Vagina (tissue), 2 donors: ENCODE results near the gene SYMPK. TPM values are rescaled to one million over a fixed set of nuclear protein-coding genes. Genes with fewer than 3 reads are reported as not detected.

Experiments used
- DNase-seq, 2 donors: peaks; one replicate each; pipeline ENCODE4 v3.0.0-alpha.2; 2017; ENCODE audit errors: extremely low spot score in 2 of 2
- H3K27ac ChIP-seq: fragments of 200-600 bp; sonication (generic); one replicate; pipeline ENCODE4 v1.5.1; 2019
- H3K27me3 ChIP-seq: fragments of 200-600 bp; sonication (generic); one replicate; pipeline ENCODE4 v1.5.1; 2019
- H3K36me3 ChIP-seq, 2 donors: fragments of 200-600 bp; sonication (generic); one replicate each; pipeline ENCODE4 v1.5.1; 2017 to 2019
- H3K4me1 ChIP-seq: fragments of 200-600 bp; sonication (generic); one replicate; pipeline ENCODE4 v1.5.1; 2019
- H3K4me3 ChIP-seq, 2 donors: fragments of 200-600 bp; sonication (generic); 1 replicate in 1 of 2; 2 replicates in 1 of 2; pipeline ENCODE4 v1.5.1; 2016 to 2019
- H3K9me3 ChIP-seq: fragments of 200-600 bp; sonication (generic); one replicate; pipeline ENCODE4 v1.5.1; 2019
- POLR2A ChIP-seq, 2 donors: fragments of 450-650 bp; IDR thresholded peaks; one replicate each; pipeline ENCODE4 v1.6.1; 2017; ENCODE audit warnings: antibody characterized with exemption in 2 of 2, mild to moderate bottlenecking in 2 of 2, moderate library complexity in 2 of 2
- POLR2AphosphoS5 ChIP-seq, 2 donors: sonication (generic); formaldehyde crosslinking; IDR thresholded peaks; one replicate each; pipeline ENCODE4 v1.9.0; 2017; ENCODE audit warnings: antibody characterized with exemption in 2 of 2, mild to moderate bottlenecking in 2 of 2, low read depth in 1 of 2; ENCODE audit not compliant: insufficient read depth in 1 of 2
- intact Hi-C: fragments of 100-400 bp; cut with DNase I; formaldehyde crosslinking; loops from one replicate; pipeline ENCODE4 v1.15.1; 2023
- total RNA-seq: library from RNA; depleted of rRNA; stranded (reverse); fragments of >200 nt; gene quantifications from one replicate; pipeline ENCODE4 v1.2.3, GENCODE V29; 2016
- TF ChIP-seq, protein P1 (sequence below), 3 experiments: fragments of 450-650 bp in 2 of 3; fragments of 200-600 bp in 1 of 3; sonication (generic) in 1 of 3; IDR thresholded peaks; one replicate each; pipeline ENCODE4 v1.5.1; 2017 to 2019; ENCODE audit warnings: antibody characterized with exemption in 3 of 3, mild to moderate bottlenecking in 2 of 3, moderate library complexity in 2 of 3

The SYMPK gene
- total RNA-seq, 1 donor from 2014 or later: 43.2 TPM

DNA sequence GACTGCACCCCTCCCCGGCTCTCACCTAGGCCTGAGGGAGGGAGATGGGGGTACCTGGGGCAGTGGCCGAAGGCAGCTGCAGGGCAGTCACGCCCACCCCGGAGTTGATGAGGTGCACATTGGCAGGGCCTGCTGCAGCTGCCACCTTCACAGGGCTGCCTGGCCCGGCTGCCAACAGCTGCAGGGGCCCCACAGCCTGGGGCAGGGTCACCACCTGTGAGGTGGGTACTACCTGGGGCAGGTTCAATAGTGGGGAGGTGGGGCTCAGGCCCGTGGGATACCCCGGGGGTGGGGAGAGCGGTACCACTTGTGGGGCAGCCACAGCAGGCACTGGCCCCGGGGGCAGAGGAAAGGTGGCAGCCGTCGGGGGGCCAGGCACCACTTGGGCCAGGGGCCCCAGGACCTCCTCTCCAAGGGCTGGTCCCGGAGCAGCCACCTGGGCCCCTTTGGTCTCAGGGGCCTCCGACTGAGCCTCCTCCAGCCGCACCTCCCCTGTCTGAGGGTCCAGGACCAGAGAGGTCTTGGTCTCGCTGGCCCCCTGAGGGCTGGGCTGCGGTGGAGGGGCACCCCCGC lies 96.6 kb downstream of the SYMPK start:
- peaks cover 56% of the 10 kb centered on the region for H3K4me1 ChIP-seq
- DNase-seq: no peak
- no peaks in the 10 kb centered on the region for H3K27me3 ChIP-seq
- TF ChIP-seq POLR2AphosphoS5 (IDR thresholded peaks at IDR 0.05; ENCODE audit: insufficient read depth in 1 of 2, low read depth in 1 of 2) (no peak), POLR2A (IDR thresholded peaks at IDR 0.05) (no peak)
- TF ChIP-seq, protein P1, sequence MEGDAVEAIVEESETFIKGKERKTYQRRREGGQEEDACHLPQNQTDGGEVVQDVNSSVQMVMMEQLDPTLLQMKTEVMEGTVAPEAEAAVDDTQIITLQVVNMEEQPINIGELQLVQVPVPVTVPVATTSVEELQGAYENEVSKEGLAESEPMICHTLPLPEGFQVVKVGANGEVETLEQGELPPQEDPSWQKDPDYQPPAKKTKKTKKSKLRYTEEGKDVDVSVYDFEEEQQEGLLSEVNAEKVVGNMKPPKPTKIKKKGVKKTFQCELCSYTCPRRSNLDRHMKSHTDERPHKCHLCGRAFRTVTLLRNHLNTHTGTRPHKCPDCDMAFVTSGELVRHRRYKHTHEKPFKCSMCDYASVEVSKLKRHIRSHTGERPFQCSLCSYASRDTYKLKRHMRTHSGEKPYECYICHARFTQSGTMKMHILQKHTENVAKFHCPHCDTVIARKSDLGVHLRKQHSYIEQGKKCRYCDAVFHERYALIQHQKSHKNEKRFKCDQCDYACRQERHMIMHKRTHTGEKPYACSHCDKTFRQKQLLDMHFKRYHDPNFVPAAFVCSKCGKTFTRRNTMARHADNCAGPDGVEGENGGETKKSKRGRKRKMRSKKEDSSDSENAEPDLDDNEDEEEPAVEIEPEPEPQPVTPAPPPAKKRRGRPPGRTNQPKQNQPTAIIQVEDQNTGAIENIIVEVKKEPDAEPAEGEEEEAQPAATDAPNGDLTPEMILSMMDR (IDR thresholded peaks at IDR 0.05): no peak
- intact Hi-C loops: no loop called here
- peak overlapping the region; percentile 98 for H3K27ac ChIP-seq
- H3K9me3 ChIP-seq: no peaks in the 10 kb centered on the region
- H3K4me3 ChIP-seq: peak overlapping the region; percentile 58 to 80
- peaks cover 0 to 7% of the 10 kb centered on the region in 2 donors for H3K36me3 ChIP-seq

DNA sequence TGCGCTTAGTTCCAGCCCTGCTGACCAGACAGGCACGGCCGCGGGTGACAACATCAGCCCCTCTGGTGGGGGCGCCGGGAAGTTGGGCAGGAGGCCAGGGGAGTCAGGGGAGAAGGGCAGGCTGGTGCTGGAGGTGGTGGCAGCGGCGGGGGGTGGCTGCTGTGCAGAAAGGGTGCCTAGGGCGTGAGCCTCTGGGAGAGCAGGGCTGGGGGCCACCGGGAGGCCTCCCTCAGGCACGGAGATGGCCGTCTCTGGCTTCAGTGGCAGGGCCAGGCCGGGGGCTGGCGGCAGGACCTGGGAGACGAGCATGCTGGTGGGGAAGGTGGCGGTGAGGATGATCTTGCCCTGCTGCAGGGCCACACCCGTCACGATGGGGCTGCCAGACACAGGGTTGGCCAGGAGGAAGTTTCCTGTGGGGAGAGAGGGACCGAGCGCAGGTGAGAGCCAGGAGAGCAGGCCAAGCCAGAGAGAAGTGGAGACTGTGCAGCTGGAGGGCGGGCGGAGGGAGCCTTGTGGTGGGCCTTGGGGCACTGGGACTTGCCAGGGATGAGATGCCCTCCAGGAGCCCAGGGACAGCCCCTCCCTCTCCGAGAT lies 97.1 kb downstream of the SYMPK start:
- no peak for DNase-seq
- no peaks in the 10 kb centered on the region for H3K27me3 ChIP-seq
- H3K4me1 ChIP-seq: peaks cover 50% of the 10 kb centered on the region
- H3K36me3 ChIP-seq: peaks cover 0 to 7% of the 10 kb centered on the region in 2 donors
- intact Hi-C loops: no loop called here
- H3K27ac ChIP-seq: peak overlapping the region; percentile 98
- TF ChIP-seq POLR2A (IDR thresholded peaks at IDR 0.05) (no peak), POLR2AphosphoS5 (IDR thresholded peaks at IDR 0.05; ENCODE audit: insufficient read depth in 1 of 2, low read depth in 1 of 2) (no peak)
- TF ChIP-seq, protein P1 (IDR thresholded peaks at IDR 0.05): no peak
- peak overlapping the region in 1 of 2 donors; percentile 58 for H3K4me3 ChIP-seq
- no peaks in the 10 kb centered on the region for H3K9me3 ChIP-seq

Other genes starting within 250 kb of the SYMPK start
- 74.9 TPM for gene EML2, start 223.8 kb downstream of the SYMPK start, total RNA-seq
- gene GIPR, start 194.9 kb downstream of the SYMPK start, total RNA-seq: 3.4 TPM
- 180 TPM for gene SNRPD2, start 171.2 kb downstream of the SYMPK start, total RNA-seq
- 4.7 TPM for gene QPCTL, start 170.5 kb downstream of the SYMPK start, total RNA-seq
- 23.8 TPM for gene FBXO46, start 132.3 kb downstream of the SYMPK start, total RNA-seq
- gene MEIOSIN, start 129.7 kb downstream of the SYMPK start, total RNA-seq: not detected
- 20.6 TPM for gene SIX5, start 93.9 kb downstream of the SYMPK start, total RNA-seq
- 29.0 TPM for gene DMPK, start 80.7 kb downstream of the SYMPK start, total RNA-seq
- 31.2 TPM for gene DMWD, start 70.3 kb downstream of the SYMPK start, total RNA-seq
- not detected for gene RSPH6A, start 47.8 kb downstream of the SYMPK start, total RNA-seq
- not detected for gene FOXA3, start 1.2 kb upstream of the SYMPK start, total RNA-seq
- 32.2 TPM for gene IRF2BP1, start 23.0 kb upstream of the SYMPK start, total RNA-seq
- gene MYPOP, start 39.5 kb upstream of the SYMPK start, total RNA-seq: 13.8 TPM
- gene NANOS2, start 51.6 kb upstream of the SYMPK start, total RNA-seq: not detected
- gene NOVA2, start 110.7 kb upstream of the SYMPK start, total RNA-seq: 1.5 TPM
- 36.3 TPM for gene CCDC61, start 132.3 kb upstream of the SYMPK start, total RNA-seq
- not detected for gene PGLYRP1, start 159.9 kb upstream of the SYMPK start, total RNA-seq
- not detected for gene IGFL4, start 177.9 kb upstream of the SYMPK start, total RNA-seq